NCI-H128 (cell line): Measurements from ENCODE around the gene ACBD6.
"Not testable (repeated sequence)": the region's sequence is repeated elsewhere in the genome, so short reads cannot be mapped to it uniquely, and the experiment has no call there.

Source experiments
- DNase-seq: peaks from one replicate; lab custom pipeline; 2025; ENCODE audit not compliant: unreplicated experiment; lab: John Stamatoyannopoulos, UW

The ACBD6 gene

DNA sequence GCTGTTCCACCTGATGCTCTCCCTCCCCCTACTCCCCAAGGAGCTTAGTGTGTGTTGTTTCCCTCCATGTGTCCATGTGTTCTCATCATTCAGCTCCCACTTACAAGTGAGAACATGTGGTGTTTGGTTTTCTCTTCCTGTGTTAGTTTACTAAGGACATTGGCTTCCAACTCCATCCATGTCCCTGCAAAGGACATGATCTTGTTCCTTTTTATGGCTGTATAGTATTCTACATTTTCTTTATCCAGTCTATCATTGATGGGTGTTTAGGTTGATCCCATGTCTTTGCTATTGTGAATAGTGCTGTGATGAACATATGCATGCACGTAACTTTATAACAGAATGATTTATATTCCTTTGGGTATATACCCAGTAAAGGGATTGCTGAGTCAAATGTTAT is 81.2 kb downstream of the ACBD6 start:
- DNase-seq: not testable (repeated sequence)

DNA sequence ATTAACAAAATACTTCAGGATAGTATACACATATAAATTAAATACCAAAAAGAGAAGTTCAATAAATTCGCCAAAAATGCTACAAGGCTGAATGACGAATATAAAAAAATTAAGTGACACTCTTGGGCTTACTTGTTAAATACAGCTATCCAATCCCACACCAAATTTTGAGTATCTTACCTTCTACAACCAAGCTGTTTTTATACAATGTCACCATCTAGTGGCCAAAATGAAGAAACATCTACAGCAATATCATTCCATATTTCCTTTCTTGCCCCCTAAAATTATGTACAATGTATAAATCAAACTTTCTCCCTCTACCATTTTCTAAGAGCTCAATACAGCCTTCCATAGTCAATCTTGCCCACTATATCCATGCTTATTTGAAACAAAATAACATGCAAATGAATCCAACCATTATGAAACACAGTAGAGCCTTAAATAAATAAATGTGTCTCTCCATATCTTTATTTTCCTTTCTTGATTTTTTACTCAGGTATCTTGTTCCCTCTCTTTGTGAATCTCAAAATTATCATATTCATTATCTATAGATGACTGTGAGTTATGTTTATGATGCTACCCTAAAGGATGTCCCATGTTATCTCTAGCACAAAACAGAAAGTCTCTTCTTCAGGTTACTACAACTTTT is 86.3 kb downstream of the ACBD6 start:
- DNase-seq: peak; percentile 17

DNA sequence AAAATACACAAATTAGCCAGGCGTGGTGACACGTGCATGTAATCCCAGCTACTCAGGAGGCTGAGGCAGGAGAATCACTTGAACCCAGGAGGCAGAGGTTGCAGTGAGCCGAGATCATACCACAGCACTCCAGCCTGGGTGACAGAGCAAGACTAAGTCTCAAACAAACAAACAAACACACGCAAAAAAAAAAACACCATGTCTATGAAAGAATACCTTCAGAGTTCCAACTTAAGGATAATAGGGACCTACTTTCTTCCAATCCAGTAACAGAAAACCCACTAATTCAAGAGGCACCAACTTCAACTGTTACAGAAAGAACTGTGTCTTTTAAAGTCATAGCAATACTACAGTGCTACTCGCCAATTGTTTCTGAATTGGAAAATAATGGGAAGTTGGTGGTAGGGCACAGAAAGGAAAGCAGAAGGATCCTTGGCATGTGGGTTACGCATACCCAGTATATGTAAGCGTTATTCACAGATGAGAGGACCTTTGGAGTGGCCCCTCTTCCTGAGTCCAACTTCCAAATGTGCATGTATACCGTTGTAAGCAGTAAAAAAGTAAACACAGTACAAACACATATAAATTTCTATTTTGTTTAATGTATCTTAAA is 87.0 kb downstream of the ACBD6 start:
- DNase-seq: no peak

DNA sequence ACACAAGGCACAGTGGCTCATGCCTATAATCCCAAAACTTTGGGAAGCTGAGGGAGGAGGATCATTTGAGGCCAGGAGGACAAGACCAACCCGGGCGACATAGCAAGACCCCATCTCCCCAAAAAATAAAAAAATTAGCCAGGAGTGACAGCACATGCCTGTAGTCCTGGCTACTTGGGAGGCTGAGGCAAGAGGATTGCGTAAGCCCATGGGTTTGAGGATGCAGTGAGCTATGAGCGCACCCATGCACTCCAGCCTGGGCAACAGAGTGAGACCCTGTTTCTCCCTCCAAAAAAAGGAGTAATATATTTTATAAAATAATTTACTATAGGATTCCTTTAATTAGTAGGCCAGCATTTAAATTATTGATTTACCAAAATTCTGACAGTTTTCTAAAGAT is 89.8 kb downstream of the ACBD6 start:
- no peak for DNase-seq

DNA sequence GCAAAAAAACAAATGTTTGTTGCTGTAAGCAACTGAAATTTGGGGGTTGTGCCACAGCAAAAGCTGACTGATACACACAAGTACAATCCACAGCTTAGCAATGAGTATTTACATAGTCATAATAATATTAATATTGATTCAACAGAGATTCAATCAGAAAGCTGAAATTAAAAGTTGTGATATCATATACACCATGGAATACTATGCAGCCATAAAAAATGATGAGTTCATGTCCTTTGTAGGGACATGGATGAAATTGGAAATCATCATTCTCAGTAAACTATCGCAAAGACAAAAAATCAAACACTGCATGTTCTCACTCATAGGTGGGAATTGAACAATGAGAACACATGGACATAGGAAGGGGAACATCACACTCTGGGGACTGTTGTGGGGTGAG is 94.2 kb downstream of the ACBD6 start:
- DNase-seq: not testable (repeated sequence)

DNA sequence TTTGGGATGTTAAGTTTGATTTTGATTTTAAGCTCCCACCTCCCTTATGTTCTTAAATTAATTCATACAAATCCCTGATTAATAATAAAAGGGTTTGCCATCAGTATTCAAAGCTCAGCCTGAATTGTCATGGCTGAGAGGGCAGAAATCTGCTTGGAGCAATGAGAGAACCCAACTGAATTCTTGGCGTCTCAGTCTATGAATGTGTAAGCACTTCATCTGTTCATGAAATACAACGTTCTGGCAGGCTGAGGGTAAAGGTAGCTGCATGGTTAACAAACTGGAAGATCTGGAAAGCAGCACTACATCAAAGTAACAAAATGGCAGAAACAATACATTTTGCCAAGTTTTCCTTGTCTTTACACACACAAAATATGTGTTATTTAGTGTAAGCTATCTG is 95.3 kb downstream of the ACBD6 start:
- DNase-seq: no peak

DNA sequence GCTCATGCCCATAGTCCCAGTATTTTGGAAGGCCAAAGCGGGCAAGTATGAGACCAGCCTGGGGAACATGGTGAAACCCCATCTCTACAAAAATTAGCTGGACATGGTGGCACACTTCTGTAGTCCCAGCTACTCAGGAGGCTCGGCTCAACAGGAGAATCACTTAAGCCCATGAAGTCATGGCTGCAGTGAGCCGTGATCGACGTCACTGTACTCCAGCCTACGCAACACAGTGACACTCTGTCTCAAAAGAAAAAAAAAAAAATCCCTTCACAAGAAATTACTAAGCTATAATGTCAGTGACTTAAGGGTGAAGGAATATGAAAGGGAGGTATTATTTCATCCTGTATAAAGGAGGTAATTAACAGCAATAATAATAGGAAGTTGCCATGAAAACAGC is 99.8 kb downstream of the ACBD6 start:
- no peak for DNase-seq

DNA sequence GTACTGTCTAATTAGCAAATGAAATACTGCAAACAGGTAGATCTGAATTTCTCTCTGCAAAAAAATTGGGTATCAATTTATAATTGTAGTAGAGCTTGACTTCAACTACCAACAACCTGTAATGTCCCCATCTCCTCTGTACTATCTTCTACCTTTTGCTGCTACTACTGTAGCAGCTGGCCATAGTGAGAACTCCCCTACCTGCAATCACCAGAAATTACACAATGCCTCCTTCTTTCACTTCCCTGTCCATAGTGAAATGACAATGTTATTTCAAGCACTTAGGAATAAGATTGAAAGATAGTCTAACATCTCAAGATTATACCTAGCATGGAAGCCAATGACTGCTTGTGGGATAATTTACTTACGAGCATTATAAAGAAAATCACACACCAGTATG is 100.4 kb downstream of the ACBD6 start:
- no peak for DNase-seq

DNA sequence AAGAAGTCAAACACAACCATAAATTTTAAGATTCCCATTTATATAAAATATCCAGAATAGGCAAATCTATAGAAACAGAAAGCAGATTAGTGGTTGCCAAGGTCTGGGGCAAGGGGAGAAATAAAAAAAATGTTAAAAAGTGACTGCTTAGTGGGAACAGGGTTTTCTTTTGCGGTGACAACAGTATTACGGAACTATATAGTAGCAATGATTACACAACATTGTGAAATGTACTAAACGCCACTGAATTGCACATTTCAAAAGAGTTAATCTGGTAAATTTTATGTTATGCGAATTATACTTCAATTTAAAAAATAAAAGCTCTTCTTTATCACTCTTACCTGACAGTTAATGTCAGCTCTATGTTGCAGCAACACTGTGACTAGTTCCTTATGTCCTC is 105.2 kb downstream of the ACBD6 start:
- DNase-seq: no peak

DNA sequence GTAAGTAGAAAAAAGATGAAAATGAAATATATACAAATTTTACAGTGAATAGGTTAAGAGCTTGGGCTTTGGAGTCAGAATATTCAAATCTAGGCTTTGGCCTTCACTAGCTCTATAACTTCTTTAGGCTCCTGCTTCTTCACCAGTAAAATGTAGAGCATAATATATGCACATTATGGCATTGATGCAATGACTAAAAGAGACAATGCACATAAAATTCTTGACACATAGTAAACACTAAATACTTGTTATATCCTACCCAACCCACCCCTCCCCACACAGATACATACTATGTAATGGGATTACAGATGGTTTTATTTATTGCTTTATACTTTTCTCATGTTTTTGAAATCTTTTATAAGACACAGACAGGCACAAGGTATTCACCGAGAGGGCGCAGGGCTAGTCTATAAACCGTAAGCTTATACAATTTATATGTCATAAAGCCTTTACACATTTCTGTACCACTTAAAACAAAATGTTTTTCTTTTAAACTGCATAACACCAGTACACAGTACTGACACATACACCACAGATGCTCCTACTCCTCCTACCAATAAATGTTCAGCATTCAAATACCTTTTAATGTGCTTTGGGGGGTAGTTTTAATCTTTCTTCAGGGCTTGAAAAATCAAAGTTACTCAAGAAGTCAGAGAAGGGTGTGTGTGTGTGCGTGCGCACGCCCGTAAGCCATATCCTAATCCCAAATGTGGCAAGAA is 109.8 kb downstream of the ACBD6 start:
- no peak for DNase-seq

DNA sequence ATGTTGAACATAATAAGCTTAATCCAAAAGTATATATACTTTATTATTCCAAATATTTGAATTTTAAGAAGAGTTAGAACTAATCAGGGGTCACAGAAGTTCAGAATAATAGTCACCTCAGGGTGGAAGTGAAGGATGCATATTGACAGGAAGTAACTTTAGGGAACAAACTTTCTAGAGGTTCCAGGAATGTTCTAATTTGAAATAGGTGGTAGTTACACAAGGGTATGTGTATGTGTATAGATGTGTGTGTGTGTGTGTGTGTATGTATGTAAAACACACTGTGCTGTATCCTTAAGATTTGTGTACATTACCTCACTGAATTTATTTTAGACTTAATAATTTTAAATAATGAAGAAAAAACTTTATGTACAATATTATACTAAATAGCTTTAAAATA is 110.4 kb downstream of the ACBD6 start:
- no peak for DNase-seq

DNA sequence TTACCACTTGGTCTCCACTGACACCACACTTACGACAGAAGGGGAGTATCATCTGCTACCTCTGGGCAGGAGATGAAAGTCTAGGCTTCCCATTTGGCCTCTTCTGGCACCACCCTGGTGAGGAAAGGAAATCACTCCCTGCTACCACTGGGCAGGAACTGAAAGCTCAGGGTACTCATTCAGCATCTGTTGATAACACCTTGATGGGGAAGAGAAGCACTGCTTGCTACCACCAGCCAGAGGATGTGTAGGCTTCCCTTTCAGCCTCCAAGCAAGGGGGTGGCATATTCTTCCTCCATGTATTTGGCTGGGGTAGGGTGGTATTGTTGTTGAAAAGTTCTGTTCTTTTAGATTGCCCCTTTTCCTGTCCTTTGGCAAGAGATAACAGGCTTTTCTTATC is 115.0 kb downstream of the ACBD6 start:
- no peak for DNase-seq

DNA sequence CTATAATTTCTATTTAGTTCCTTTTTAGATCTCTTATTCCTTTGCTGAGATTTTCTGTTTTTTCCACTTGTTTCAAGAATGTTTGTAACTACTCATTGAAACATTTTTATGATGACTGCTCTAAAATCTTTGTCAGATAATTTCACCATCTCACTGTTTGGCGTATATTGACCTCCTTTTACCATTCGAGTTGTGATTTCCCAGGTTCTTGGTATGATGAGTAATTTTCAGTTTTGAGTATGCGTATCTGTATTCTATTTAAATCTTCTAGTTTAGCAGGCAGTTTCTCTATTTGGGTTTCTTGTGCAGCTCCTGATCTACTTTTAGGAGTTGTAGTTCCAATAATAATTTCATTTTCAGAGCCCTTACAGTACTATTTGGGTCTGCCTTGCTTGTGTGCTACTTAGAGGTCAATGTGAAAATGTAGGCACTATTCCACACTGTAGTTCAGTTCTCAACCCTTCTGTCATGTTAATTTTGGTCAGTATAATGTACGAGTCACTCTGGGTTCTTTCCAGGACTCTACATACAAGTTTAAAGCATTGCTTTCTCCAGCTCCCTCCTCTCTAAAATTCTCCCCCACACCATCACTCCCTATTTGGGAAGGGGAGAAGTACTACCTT is 115.5 kb downstream of the ACBD6 start:
- no peak for DNase-seq

DNA sequence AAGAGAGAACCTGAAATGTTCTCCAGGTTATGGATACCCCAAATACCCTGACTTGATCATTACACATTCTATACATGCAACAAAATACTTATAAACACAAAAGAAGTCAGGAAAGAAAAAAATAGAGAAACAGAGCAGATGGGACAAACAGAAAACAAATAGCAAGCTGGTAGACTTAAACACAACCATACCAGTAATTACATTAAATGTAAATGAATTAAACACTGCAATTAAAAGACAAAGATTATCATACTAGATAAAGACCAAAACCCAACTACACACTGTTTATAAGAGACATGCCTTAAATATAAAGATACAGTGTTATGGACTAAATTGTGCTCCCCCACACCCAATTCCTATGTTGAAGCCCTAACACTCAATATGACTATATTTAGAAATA is 117.2 kb downstream of the ACBD6 start:
- DNase-seq: no peak

DNA sequence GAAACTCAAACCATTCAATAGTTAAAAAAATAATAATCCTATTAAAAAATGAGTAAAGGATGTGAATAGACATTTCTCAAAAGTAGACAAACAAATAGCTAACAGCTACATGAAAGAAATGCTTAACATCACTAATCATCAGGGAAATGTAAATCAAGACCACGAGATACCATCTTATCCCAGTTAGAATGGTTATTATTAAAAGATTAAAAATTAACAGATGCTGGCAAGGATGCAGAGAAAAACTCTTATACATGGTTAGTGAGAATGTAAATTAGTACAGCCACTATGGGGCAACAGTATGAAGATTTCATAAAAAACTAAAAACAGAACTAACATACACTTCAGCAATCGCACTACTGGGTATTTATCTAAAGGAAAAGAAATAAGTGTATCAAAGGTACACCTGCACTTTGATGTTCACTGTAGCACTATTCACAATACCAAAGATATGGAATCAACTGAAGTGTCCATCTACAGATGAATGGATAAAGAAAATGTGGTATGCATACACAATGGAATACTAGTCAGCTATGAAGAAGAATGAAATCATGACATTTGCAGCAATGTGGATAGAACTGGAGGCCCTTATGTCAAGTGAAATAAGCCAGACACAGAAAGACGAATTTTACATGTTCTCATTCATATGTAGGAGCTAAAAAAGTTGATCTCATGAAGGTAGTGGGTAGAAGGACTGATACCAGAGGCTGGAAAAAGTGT is 117.9 kb downstream of the ACBD6 start:
- no peak for DNase-seq

DNA sequence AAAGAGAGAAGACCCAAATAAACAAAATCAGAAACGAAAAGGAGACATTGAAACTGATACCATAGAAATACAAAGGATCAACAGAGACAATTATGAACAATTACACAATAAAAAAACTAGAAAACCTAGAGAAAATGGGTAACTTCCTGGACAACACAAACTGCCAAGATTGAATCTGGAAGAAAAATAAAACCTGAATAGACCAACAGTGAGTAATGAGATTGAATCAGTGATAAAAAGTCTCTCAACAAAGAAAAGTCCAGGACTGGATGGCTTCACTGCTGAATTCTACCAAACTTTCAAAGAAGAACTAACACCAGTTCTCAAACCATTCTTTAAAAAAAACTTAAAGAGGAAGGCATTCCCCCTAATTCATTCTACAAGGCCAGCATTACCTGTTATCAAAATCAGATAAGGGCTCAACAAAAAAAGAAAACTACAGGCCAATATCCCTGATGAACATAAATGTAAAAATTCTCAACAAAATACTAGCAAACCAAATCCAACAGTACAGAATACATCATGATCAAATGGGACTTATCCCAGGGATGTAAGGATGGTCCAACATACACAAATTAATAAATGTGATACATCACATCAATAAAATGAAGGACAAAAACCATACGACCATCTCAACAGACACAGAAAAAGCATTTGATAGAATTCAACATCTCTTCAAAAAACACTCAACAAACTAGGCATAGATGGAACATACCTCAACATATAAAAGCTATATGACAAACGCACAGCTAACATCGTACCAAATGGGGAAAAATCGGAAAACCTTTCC is 119.9 kb downstream of the ACBD6 start:
- no peak for DNase-seq

DNA sequence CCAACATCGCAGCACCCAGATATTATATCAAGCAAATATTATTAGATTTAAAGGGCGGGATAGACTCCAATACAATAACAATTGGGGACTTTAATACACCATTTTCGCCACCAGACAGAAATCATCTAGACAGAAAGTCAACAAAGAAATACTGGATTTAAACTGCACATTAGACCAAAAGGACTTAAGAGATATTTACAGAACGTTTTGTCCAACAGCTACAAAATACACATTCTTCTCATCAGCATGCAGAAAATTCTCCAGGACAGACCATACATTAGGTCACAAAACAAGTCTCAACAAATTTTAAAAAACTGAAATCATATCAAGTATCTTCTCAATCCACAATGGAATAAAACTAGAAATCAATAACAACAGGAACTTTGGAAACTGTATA is 121.2 kb downstream of the ACBD6 start:
- no peak for DNase-seq

DNA sequence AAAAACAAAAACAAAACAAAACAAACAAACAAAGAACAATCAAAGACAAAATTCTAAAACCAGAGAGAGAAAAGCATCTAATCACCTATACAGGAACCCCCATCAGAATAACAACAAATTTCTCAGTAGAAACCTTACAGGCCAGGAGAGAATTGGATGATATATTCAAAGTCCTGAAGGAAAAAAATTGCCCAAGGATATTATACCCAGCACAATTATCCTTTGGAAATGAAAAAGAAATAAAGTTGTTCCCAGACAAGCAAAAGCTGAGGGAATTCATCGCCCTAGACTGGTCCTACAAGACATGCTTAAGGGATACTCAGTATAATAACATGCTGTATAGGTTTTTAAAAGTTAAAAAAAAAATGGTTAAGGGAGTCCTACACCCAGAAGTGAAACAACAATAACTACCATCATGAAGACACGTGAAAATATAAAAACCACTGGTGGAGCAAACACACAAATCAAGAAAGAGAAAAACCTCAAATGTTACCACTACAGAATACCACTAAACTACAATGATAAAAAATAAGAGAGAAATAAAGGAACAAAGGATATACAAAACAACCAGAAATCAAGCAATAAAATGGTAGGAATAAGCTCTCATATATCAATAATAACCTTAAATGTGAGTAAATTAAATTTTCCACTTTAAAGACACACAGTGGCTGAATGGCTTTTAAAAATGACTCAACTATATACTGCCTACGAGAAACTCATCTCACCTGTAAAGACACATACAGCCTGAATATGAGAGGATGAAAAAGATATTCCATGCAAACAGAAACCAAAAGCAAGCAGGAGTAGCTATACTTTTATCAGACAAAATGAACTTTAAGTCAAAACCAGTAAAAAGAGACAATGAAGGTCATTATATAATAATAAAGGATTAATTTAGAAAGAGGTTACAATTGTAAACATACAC is 121.9 kb downstream of the ACBD6 start:
- no peak for DNase-seq

DNA sequence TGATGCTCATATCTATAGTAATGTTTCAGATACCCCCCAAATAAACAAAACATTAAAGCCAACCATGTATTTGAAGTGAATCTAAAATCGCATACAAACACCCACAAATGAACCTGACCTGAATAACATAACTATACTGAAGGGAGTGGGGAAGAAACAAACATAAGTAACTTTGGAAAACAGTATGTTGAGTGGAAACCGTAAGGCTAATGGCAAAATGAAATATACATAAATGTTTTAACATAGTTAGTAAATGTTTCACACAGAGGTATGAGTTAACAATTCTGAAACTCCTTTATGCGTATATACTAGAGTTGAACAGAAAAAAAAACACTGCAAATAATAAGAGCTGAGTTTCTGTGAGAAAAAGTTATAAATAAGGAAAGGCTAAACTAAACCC is 125.6 kb downstream of the ACBD6 start:
- no peak for DNase-seq

DNA sequence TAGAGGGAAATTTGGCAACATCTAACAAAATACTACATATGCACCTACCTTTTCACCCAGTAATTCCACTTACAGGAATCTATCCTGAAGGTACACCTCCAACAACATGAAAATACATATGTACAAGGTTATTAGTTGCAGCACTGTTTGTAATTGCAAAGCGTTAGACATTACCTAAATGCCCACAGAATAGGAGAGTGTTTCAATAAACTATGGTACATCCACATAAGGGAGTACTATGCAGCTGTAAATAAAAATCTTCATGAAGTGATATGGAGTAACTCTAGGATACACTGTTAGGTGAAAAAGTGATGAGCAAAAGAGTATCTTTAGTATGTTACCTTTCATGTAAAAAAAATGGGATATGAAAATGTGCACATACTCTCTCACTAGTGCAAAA is 126.1 kb downstream of the ACBD6 start:
- DNase-seq: no peak
